ENCODE data around the gene UNKL.

The UNKL gene

GRCh38 chr16:1414532-1415260, at the start of gene UNKL:
Gene UNKL (minus strand): TSS chr16:1414704. CDS start chr16:1414691, 13 bp downstream.
- Mint-ChIP-seq H3K27ac (peak within 1 kb of the TSS; percentile 94), H3K4me3 (peak within 1 kb of the TSS; percentile 85), H3K9me3 (no peaks in the 10 kb centered on the region), H3K4me1 (peaks cover 31% of the 10 kb centered on the region), H3K27me3 (no peaks in the 10 kb centered on the region), H3K36me3 (peaks cover 14% of the 10 kb centered on the region)
- DNase-seq: peak; percentile 90
- CTCF ChIA-PET: interaction anchor here (1.1 kb wide), 1 partner anchor 46 kb away, joined by 3 read pairs; no protein-coding TSS in a partner anchor

- H3K4me3 Mint-ChIP-seq: no peak overlapping the region
- peaks cover 4% of the 10 kb centered on the region for H3K36me3 Mint-ChIP-seq
- no peaks in the 10 kb centered on the region for H3K9me3 Mint-ChIP-seq
- peaks cover 4% of the 10 kb centered on the region for H3K4me1 Mint-ChIP-seq
- no peaks in the 10 kb centered on the region for H3K27me3 Mint-ChIP-seq
- H3K27ac Mint-ChIP-seq: no peak overlapping the region
- DNase-seq: no peak
- CTCF ChIA-PET: no interaction called here
Measured at GRCh38 chr16:1461146-1461545, 46.6 kb upstream of the UNKL start.

- peaks cover 4% of the 10 kb centered on the region for H3K4me1 Mint-ChIP-seq
- H3K27ac Mint-ChIP-seq: no peak overlapping the region
- CTCF ChIA-PET: no interaction called here
- no peak for DNase-seq
- no peak overlapping the region for H3K4me3 Mint-ChIP-seq
- peaks cover 4% of the 10 kb centered on the region for H3K36me3 Mint-ChIP-seq
- H3K9me3 Mint-ChIP-seq: no peaks in the 10 kb centered on the region
- no peaks in the 10 kb centered on the region for H3K27me3 Mint-ChIP-seq
Measured at GRCh38 chr16:1460602-1461138, 46.2 kb upstream of the UNKL start.

DNA sequence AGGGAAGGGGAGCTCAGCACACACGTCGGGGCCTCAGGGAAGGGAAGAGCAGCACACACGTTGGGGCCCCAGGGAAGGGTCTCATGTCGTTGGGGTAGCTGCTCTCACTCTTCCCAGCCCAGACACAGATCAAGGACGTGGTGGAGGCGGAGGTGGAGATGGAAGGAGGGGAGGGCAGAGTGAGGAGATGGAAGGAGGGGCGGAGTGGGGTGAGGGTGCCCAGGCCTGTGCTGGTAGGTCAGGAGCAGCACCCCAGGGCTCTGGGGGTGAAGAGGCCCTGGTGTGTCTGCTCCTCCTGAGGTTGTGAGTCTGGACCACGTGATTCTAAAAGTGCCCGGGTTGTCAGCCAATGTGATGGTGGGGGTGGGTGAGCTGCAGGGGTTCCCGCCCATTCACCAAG, 45.5 kb upstream of the UNKL start:
- no peak for DNase-seq
- CTCF ChIA-PET: no interaction called here
- H3K27me3 Mint-ChIP-seq: no peaks in the 10 kb centered on the region
- no peak overlapping the region for H3K27ac Mint-ChIP-seq
- peaks cover 4% of the 10 kb centered on the region for H3K36me3 Mint-ChIP-seq
- H3K9me3 Mint-ChIP-seq: no peaks in the 10 kb centered on the region
- no peak overlapping the region for H3K4me3 Mint-ChIP-seq
- H3K4me1 Mint-ChIP-seq: peaks cover 4% of the 10 kb centered on the region

- H3K9me3 Mint-ChIP-seq: no peaks in the 10 kb centered on the region
- peaks cover 4% of the 10 kb centered on the region for H3K36me3 Mint-ChIP-seq
- no peak for DNase-seq
- H3K4me3 Mint-ChIP-seq: no peak overlapping the region
- no peaks in the 10 kb centered on the region for H3K27me3 Mint-ChIP-seq
- H3K27ac Mint-ChIP-seq: no peak overlapping the region
- peaks cover 9% of the 10 kb centered on the region for H3K4me1 Mint-ChIP-seq
- CTCF ChIA-PET: no interaction called here
Measured at GRCh38 chr16:1458977-1459341, 44.5 kb upstream of the UNKL start.

- H3K9me3 Mint-ChIP-seq: no peaks in the 10 kb centered on the region
- H3K4me3 Mint-ChIP-seq: no peak overlapping the region
- H3K27me3 Mint-ChIP-seq: no peaks in the 10 kb centered on the region
- DNase-seq: no peak
- H3K27ac Mint-ChIP-seq: no peak overlapping the region
- peaks cover 5% of the 10 kb centered on the region for H3K36me3 Mint-ChIP-seq
- CTCF ChIA-PET: no interaction called here
- H3K4me1 Mint-ChIP-seq: peaks cover 14% of the 10 kb centered on the region
Measured at GRCh38 chr16:1458336-1458976, 44.0 kb upstream of the UNKL start.

GRCh38 chr16:1457489-1458245, 43.2 kb upstream of the UNKL start:
- no peak for DNase-seq
- H3K4me3 Mint-ChIP-seq: no peak overlapping the region

DNA sequence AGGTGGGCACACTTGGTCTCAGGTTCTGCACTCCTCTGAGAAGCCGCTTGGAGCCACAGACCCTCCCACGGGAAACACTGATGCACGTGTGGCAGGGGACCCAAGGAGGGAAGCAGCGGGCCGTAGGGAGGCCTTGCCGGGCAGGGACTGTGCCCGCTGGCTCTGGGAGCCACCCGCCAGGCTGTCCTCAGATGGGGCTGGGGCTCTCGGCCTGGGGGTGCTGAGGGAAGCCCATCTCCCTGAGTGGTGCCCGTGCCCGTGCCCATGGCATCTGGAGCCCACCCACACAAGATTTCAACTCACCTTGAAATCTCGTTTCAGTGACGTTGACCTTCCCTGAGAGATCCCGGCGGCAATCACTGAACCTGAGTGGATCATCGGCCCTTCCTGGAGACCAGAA, 42.4 kb upstream of the UNKL start:
- no peaks in the 10 kb centered on the region for H3K27me3 Mint-ChIP-seq
- no peaks in the 10 kb centered on the region for H3K9me3 Mint-ChIP-seq
- peaks cover 14% of the 10 kb centered on the region for H3K4me1 Mint-ChIP-seq
- CTCF ChIA-PET: no interaction called here
- peaks cover 3% of the 10 kb centered on the region for H3K36me3 Mint-ChIP-seq
- H3K27ac Mint-ChIP-seq: no peak overlapping the region
- no peak for DNase-seq
- no peak overlapping the region for H3K4me3 Mint-ChIP-seq

More at GRCh38 chr16:1457489-1458245, 43.2 kb upstream of the UNKL start:
- H3K36me3 Mint-ChIP-seq: peaks cover 4% of the 10 kb centered on the region
- peaks cover 14% of the 10 kb centered on the region for H3K4me1 Mint-ChIP-seq
- no peaks in the 10 kb centered on the region for H3K9me3 Mint-ChIP-seq
- CTCF ChIA-PET: no interaction called here
- no peaks in the 10 kb centered on the region for H3K27me3 Mint-ChIP-seq
- no peak overlapping the region for H3K27ac Mint-ChIP-seq

GRCh38 chr16:1455190-1456171, 41.0 kb upstream of the UNKL start:
- no peak for DNase-seq
- Mint-ChIP-seq H3K27ac (no peak overlapping the region), H3K9me3 (no peaks in the 10 kb centered on the region), H3K36me3 (peaks cover 3% of the 10 kb centered on the region), H3K4me3 (no peak overlapping the region), H3K27me3 (no peaks in the 10 kb centered on the region), H3K4me1 (peaks cover 14% of the 10 kb centered on the region)
- CTCF ChIA-PET: no interaction called here

- Mint-ChIP-seq H3K36me3 (peaks cover 3% of the 10 kb centered on the region), H3K4me3 (no peak overlapping the region), H3K9me3 (no peaks in the 10 kb centered on the region), H3K27ac (peak overlapping the region; percentile 89), H3K4me1 (peaks cover 14% of the 10 kb centered on the region), H3K27me3 (no peaks in the 10 kb centered on the region)
- DNase-seq: no peak
- CTCF ChIA-PET: no interaction called here
Measured at GRCh38 chr16:1454561-1454960, 40.1 kb upstream of the UNKL start.

- CTCF ChIA-PET: no interaction called here
- H3K9me3 Mint-ChIP-seq: no peaks in the 10 kb centered on the region
- H3K27ac Mint-ChIP-seq: peak overlapping the region; percentile 89
- peak overlapping the region; percentile 38 for H3K4me3 Mint-ChIP-seq
- peaks cover 3% of the 10 kb centered on the region for H3K36me3 Mint-ChIP-seq
- no peak for DNase-seq
- no peaks in the 10 kb centered on the region for H3K27me3 Mint-ChIP-seq
- H3K4me1 Mint-ChIP-seq: peaks cover 9% of the 10 kb centered on the region
Measured at GRCh38 chr16:1453316-1453715, 38.8 kb upstream of the UNKL start.

GRCh38 chr16:1452530-1452929, 38.0 kb upstream of the UNKL start:
- no peaks in the 10 kb centered on the region for H3K27me3 Mint-ChIP-seq
- CTCF ChIA-PET: no interaction called here
- peaks cover 5% of the 10 kb centered on the region for H3K36me3 Mint-ChIP-seq
- no peak overlapping the region for H3K4me3 Mint-ChIP-seq
- H3K27ac Mint-ChIP-seq: no peak overlapping the region
- no peak for DNase-seq
- H3K4me1 Mint-ChIP-seq: peaks cover 9% of the 10 kb centered on the region
- H3K9me3 Mint-ChIP-seq: no peaks in the 10 kb centered on the region

- DNase-seq: no peak
- no peak overlapping the region for H3K27ac Mint-ChIP-seq
- no peak overlapping the region for H3K4me3 Mint-ChIP-seq
- H3K9me3 Mint-ChIP-seq: no peaks in the 10 kb centered on the region
- peaks cover 5% of the 10 kb centered on the region for H3K36me3 Mint-ChIP-seq
- no peaks in the 10 kb centered on the region for H3K27me3 Mint-ChIP-seq
- H3K4me1 Mint-ChIP-seq: peaks cover 9% of the 10 kb centered on the region
- CTCF ChIA-PET: no interaction called here
Measured at GRCh38 chr16:1451702-1452392, 37.3 kb upstream of the UNKL start.

Measured in activated naive CD4-positive, alpha-beta T cell treated with anti-CD3 and anti-CD28 coated beads, Interleukin-2, amount 10 ng/mL, durations not matched to agents 7 days and 5 days (primary cell).